ENCODE data around the gene KCNN3. TPM values are rescaled to one million over a fixed set of nuclear protein-coding genes. Genes with fewer than 3 reads are reported as not detected.

Gene KCNN3
- total RNA-seq, 2 donors from 2014 or later: 0.08 TPM; not detected in 1

DNA sequence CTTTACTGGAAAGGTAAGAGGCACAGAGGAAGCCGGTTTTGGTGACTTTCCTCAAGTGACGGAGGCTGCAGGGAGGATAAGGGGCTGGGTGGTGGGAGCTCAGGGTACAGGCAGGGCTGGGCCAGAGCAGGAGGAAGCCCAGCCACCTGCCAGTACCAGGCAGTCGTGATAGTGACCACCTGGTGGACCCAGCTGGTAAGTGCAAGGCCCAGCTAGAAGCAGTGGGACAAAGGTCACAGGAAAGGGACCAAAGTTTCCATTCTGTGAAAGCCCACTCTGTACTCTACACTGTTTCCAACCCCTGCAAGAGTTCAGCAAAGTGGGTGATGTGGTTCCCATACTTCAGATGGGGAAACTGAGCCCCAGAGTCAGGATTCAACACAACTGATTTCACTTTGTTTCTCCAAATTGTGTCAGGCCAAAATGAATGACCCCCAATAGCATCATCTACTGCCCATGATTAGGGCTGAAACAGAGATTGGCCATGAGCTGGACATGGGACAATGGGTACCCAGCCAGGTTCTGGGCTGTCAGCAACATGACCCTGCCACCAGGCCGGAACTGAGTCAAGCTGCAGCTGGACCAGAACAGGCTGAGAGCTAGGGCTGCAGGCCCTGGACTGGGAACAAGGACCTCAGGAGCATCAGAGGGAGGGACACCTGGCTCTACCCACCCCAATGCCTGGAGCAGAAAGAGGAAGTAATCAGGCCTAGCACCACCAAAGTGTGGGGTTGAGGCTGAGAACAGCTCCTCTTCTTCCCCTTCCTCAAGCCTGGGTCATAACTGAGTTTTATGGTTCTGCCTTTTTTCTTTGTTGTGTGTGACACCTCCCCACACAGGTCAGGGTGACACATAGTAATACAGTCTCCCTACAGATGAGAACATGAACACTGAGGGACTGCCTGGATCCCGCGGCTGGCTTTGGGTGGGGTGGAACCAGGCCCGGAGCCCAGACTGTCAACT lies 50.2 kb downstream of the KCNN3 start:
- Mint-ChIP-seq H3K9me3 (no peaks in the 10 kb centered on the region), H3K36me3 (no peaks in the 10 kb centered on the region), H3K27me3 (no peaks in the 10 kb centered on the region), H3K27ac (no peak overlapping the region), H3K4me1 (ENCODE audit: low read depth in 2 of 2) (no peaks in the 10 kb centered on the region), H3K4me3 (no peak overlapping the region)
- peak in 1 of 2 donors; percentile 47 for ATAC-seq
- no peak for DNase-seq (ENCODE audit: low spot score)

DNA sequence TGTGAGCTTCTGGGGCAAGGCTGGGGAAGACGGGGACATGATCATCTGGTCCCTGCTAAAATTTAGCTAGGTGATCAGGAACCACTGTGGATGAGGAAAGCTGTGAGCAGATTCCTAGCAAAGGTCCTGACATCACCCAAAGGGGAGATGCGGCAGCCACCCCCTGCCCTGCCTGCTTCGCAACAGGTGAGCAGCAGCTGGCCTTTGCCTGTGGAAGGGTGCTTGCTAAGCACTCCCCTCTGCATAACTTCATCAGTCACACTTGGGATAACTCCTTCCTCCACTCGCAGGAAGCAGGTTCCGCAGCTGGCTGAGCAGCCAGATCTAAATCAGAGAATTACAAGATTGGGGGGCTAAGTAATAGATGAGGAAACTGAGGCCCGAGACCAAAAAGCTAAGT lies 51.2 kb downstream of the KCNN3 start:
- no peaks in the 10 kb centered on the region for H3K27me3 Mint-ChIP-seq
- H3K4me3 Mint-ChIP-seq: no peak overlapping the region
- ATAC-seq (no peak), DNase-seq (ENCODE audit: low spot score) (no peak)
- H3K4me1 Mint-ChIP-seq (ENCODE audit: low read depth in 2 of 2): no peaks in the 10 kb centered on the region
- no peaks in the 10 kb centered on the region for H3K9me3 Mint-ChIP-seq
- H3K27ac Mint-ChIP-seq: no peak overlapping the region
- no peaks in the 10 kb centered on the region for H3K36me3 Mint-ChIP-seq

DNA sequence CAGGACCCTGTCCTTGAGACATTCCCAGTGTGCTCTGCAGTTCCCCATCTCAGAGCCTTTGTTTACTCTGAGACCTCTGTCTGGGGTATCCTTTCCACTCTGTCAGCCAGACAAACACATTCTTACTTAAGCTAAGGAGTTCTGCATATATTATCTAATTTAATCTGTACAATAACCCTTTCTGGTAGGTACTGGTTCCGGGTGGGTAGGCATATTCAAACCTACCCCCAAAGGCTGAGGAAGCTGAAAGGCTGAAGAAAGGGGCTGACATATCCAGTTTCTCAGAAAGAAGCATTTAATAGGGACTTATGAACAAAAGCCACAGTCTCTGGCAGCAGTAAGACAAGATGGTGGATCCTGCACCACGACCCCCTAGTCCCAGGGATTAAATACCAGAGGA lies 53.1 kb downstream of the KCNN3 start:
- Mint-ChIP-seq H3K4me1 (ENCODE audit: low read depth in 2 of 2) (no peaks in the 10 kb centered on the region), H3K9me3 (no peaks in the 10 kb centered on the region), H3K27ac (no peak overlapping the region), H3K27me3 (no peaks in the 10 kb centered on the region), H3K4me3 (no peak overlapping the region), H3K36me3 (no peaks in the 10 kb centered on the region)
- ATAC-seq (no peak), DNase-seq (ENCODE audit: low spot score) (no peak)

DNA sequence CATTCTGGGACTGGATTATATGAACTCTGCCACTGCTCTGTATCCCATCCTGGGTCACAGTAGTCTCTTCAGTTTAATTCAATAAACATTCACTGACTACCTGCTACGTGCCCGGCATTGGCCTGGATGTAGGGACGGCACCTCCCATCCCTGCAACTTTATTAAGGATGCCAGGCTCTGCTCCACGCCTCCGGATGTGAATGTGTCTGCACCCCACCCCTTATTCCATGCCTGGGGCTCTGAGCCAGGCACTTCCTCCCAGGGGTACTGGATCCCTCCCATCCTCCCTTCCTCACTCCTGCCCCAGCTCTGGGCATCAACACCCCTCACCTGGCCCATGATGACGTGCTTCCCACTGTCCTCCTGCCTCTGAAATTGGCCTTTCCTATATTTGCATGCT lies 53.7 kb downstream of the KCNN3 start:
- Mint-ChIP-seq H3K27ac (no peak overlapping the region), H3K27me3 (peaks cover 0 to 2% of the 10 kb centered on the region in 2 donors), H3K36me3 (no peaks in the 10 kb centered on the region), H3K9me3 (no peaks in the 10 kb centered on the region), H3K4me3 (no peak overlapping the region), H3K4me1 (ENCODE audit: low read depth in 2 of 2) (no peaks in the 10 kb centered on the region)
- ATAC-seq (no peak), DNase-seq (ENCODE audit: low spot score) (no peak)

DNA sequence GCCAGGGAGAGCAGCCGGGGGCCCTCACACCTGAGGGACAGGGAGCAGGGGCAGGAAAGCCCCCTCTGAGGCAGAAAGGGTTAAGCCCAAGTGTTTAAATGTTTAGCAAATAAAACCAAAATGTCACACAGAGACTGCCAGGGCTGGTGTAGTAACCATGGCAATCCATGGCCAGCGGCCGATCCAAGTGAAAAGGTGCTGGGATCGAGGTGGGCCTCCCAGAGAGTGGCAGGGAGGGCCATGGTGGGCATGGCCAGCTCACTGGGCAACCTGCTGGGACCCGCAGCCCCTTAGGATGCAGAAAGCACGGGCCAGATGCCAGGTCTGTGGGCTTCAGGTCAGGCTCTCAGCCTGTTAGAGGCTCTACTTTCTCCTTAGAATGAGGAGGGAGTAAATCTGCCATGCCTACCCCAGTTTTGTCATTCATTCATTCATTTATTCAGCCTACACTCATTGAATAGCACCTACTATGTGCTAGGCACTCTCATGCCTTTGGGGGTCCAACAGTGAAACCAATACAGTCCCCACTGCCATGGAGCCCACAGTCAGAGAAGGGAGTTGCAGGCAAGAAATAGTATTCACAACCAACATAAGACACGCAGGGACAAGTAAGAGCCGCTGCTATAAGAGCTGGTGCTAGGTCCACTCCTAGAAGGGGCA lies 56.1 kb downstream of the KCNN3 start:
- Mint-ChIP-seq H3K4me3 (no peak overlapping the region), H3K27ac (no peak overlapping the region), H3K9me3 (no peaks in the 10 kb centered on the region), H3K36me3 (no peaks in the 10 kb centered on the region), H3K4me1 (ENCODE audit: low read depth in 2 of 2) (peaks cover 3 to 9% of the 10 kb centered on the region in 2 donors), H3K27me3 (peaks cover 8 to 12% of the 10 kb centered on the region in 2 donors)
- no peak for ATAC-seq
- DNase-seq (ENCODE audit: low spot score): no peak

DNA sequence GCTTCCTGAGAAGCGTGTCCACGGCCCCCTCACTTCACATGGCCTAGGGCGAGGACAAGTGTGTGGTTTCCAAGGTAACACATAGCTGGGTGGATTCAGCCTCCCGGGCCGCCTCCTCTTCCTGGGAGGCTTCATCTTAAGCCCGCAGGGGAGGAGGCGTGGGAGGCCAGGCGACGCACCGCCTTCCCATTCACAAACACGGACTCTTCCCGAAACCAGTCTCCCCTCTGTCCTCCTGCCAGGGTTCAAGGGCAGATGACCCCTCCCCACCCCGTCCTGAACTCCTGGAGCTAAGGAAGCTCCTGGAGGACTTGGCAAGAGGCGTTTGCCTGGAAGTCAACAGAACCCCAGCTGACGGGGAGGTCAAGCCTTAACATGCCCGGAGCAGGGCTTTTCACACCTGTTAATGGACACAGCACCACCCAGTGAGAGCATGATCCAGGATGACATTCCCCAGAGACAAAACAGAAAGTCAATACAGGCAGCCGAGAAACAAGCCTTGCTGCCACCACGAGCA lies 56.7 kb downstream of the KCNN3 start:
- H3K27me3 Mint-ChIP-seq: peaks cover 12 to 14% of the 10 kb centered on the region in 2 donors
- DNase-seq (ENCODE audit: low spot score) (no peak), ATAC-seq (no peak)
- peaks cover 3 to 9% of the 10 kb centered on the region in 2 donors for H3K4me1 Mint-ChIP-seq (ENCODE audit: low read depth in 2 of 2)
- H3K36me3 Mint-ChIP-seq: no peaks in the 10 kb centered on the region
- no peak overlapping the region for H3K4me3 Mint-ChIP-seq
- no peak overlapping the region for H3K27ac Mint-ChIP-seq
- H3K9me3 Mint-ChIP-seq: no peaks in the 10 kb centered on the region

DNA sequence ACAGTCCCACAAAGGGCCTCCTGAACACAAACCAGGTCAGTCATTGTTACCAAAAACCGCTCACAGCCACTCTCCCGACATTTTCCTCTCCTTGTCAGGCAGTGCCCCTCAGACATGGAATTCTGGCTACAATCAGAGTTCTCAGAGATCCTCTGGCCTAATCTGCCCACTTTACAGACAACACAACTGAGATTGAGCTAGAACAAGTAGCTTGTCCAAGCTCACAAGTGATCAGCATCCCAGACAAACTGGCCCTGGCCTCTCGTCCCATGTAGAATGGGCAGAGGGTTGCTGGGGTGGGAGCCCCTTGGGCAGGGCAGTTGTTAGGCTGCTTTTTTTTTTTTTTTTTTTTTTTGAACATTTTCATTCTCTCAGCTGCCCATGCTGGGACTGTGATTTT lies 57.2 kb downstream of the KCNN3 start:
- no peak overlapping the region for H3K4me3 Mint-ChIP-seq
- no peak for DNase-seq (ENCODE audit: low spot score)
- peaks cover 3 to 9% of the 10 kb centered on the region in 2 donors for H3K4me1 Mint-ChIP-seq (ENCODE audit: low read depth in 2 of 2)
- ATAC-seq: no peak
- H3K27me3 Mint-ChIP-seq: peaks cover 16 to 18% of the 10 kb centered on the region in 2 donors
- no peak overlapping the region for H3K27ac Mint-ChIP-seq
- no peaks in the 10 kb centered on the region for H3K36me3 Mint-ChIP-seq
- no peaks in the 10 kb centered on the region for H3K9me3 Mint-ChIP-seq

DNA sequence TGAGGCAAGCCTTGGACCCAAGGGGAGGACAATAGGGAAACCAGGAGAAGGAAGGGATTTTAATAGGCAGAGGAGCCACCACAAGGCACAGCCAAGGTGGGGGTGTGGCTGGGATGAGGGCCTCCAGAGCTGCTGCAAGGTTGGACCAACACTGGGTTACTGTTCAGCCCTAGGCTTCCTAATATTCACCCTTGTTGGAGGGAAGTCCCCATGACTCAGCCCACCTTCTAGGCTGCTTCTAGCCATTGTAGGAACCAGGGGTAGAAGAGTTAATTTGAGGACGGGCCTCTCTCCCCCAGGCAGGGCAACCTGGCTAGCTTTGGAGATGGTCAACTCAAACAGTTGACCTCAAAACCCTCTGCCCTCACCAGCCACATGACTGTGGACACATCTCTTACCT lies 59.5 kb downstream of the KCNN3 start:
- peaks cover 3 to 9% of the 10 kb centered on the region in 2 donors for H3K4me1 Mint-ChIP-seq (ENCODE audit: low read depth in 2 of 2)
- no peaks in the 10 kb centered on the region for H3K9me3 Mint-ChIP-seq
- no peaks in the 10 kb centered on the region for H3K36me3 Mint-ChIP-seq
- no peak for DNase-seq (ENCODE audit: low spot score)
- no peak overlapping the region for H3K27ac Mint-ChIP-seq
- no peak overlapping the region for H3K4me3 Mint-ChIP-seq
- H3K27me3 Mint-ChIP-seq: peaks cover 33% of the 10 kb centered on the region in 2 donors
- ATAC-seq: peak; percentile 14 to 33

DNA sequence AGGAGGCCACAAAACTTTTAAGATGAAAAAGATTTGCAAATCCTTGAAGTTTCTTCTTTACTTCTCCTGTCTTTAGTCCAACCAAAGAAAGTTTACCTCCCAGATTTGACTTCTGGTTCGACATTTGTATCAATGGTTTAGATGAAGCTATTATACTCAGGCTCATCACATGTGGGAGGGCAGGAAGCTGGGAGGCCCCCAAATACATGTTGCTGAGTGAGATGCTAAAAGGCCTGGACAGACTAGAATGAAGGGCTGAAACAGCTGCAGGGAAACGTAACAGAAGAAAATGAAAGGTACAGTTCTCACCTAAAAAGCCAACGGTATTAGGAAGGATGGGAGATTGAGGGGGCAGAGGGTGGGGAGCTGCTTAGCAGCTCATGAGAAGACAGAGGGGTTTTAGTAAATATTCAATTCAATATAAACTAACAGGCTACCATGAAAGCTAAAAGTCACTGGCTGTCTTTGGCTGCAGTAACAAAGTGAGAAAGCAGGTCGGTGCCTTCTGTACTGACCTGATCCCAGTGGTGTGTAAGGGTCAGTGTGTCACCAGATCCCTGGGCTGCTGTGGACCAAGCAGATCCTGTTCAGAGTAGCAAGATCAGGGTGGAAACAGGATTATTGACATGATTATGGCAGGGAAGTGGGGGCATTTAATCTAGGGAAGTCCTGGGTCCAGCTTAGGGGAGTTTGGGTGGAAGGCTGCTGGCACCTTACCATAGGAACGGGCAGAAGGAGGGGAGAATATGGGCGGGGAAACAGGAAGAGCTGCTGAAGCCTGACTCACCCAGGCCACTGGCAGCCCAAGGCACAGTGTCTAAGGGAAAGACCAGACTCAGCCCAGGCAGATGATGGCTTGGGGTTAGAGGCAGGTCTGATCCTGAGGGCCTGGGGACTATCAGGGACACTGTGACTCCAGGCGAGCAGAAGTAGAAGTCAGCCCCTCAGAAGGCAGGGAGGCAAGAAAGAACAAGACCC lies 60.4 kb downstream of the KCNN3 start:
- Mint-ChIP-seq H3K27ac (no peak overlapping the region), H3K9me3 (no peaks in the 10 kb centered on the region), H3K36me3 (no peaks in the 10 kb centered on the region), H3K27me3 (peaks cover 35 to 42% of the 10 kb centered on the region in 2 donors), H3K4me1 (ENCODE audit: low read depth in 2 of 2) (peaks cover 3 to 9% of the 10 kb centered on the region in 2 donors), H3K4me3 (no peak overlapping the region)
- DNase-seq (ENCODE audit: low spot score) (no peak), ATAC-seq (peak in 1 of 2 donors; percentile 4)

DNA sequence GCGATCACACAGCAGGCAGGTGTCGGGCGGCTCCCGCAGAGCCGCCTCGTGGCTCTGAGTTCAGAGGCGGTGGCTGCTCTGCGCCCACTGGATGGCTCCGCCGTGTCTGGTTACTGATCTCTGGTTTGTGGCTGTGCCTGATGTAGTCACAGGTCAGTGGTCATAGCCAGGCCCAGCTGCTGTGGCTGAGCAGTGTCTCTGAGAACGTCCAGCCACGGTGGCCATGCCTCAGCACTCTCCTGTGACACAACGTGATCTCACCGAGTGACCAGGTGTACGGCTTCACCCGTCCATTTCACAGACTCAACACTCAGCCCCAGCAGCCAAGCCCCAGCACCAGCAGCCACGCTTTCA lies 61.2 kb downstream of the KCNN3 start:
- H3K4me3 Mint-ChIP-seq: no peak overlapping the region
- peaks cover 3 to 9% of the 10 kb centered on the region in 2 donors for H3K4me1 Mint-ChIP-seq (ENCODE audit: low read depth in 2 of 2)
- H3K9me3 Mint-ChIP-seq: no peaks in the 10 kb centered on the region
- H3K27ac Mint-ChIP-seq: no peak overlapping the region
- no peaks in the 10 kb centered on the region for H3K36me3 Mint-ChIP-seq
- ATAC-seq (peak in 1 of 2 donors; percentile 7), DNase-seq (ENCODE audit: low spot score) (no peak)
- H3K27me3 Mint-ChIP-seq: peaks cover 39 to 50% of the 10 kb centered on the region in 2 donors

DNA sequence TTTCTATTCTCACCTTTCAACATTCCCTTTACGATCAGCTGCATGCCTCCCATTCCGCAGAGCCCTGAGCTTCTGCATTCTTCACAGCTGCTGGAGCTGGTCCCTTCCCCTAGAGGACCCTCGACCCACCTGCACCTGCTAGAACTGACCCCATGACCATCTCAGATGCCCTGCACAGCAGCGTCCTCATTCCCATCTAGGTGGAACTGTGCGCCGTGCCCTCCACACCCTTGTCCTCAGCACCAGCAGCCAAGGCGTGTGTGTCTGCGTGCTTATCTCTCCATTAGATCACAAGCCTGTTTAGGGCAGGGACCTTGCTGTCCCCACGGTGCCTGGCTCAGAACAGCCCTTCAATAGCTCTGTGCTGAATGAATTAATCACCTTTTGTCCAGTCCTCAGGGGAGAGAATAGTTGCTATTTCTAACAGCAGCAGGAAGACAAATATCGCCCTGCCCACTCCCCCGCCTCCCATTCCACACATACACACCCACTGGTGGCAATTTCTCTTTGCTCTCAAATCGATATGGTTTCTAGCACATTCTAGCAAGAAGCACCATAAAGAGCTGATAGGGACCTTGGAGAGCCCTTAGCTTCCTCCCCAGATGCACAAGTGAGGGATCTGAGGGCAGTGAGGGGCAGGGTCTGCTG lies 61.7 kb downstream of the KCNN3 start:
- Mint-ChIP-seq H3K4me3 (no peak overlapping the region), H3K27ac (no peak overlapping the region), H3K27me3 (peaks cover 43 to 52% of the 10 kb centered on the region in 2 donors), H3K4me1 (ENCODE audit: low read depth in 2 of 2) (peaks cover 3 to 9% of the 10 kb centered on the region in 2 donors), H3K36me3 (no peaks in the 10 kb centered on the region), H3K9me3 (no peaks in the 10 kb centered on the region)
- no peak for ATAC-seq
- DNase-seq (ENCODE audit: low spot score): no peak

DNA sequence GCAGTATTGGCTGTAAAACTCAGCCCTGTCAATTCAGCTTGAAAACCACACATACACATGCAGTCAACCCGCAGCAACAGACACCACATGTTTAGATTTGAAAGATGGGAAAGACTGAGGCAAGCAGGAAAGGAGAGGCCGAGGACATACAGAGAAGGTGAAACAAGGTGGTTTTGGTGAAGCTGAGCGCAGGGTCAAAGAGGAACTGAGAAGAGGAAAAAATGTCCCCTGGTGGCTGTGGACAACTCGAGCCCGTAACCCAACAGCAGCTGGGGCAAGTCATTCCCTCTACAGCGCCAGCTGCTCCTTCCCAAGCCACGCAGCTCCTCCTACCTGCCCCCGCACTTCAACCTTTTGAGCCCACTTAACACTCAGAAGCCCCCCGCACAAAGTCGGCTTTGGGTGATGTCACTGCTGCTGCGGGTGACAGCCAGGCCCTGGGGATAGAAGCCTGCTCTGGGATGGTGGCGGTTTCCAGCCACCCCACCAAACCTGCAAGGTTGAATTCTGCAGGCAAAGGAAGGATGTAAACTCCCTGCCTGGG lies 63.0 kb downstream of the KCNN3 start:
- DNase-seq (ENCODE audit: low spot score): no peak
- peaks cover 3 to 9% of the 10 kb centered on the region in 2 donors for H3K4me1 Mint-ChIP-seq (ENCODE audit: low read depth in 2 of 2)
- ATAC-seq: no peak

More for the DNA sequence above, 63.0 kb downstream of the KCNN3 start:
- H3K9me3 Mint-ChIP-seq: no peaks in the 10 kb centered on the region
- no peak overlapping the region for H3K27ac Mint-ChIP-seq
- no peak overlapping the region for H3K4me3 Mint-ChIP-seq
- no peaks in the 10 kb centered on the region for H3K36me3 Mint-ChIP-seq
- peaks cover 43 to 52% of the 10 kb centered on the region in 2 donors for H3K27me3 Mint-ChIP-seq

Data from natural killer cell treated with Interleukin-12 subunit alpha and Interleukin-12 subunit beta and Interleukin-15 and Interleukin-18, amount 100 ng/mL, for 72 hours (primary cell).